GM12874 (cell line): ENCODE measurements around the gene RND3.

Source experiments
- TF ChIP-seq, protein P1 (sequence below): IDR thresholded peaks from 2 replicates; pipeline ENCODE4 v1.5.1; 2011; ENCODE audit warnings: low read depth, mild to moderate bottlenecking, control low read depth, low read length, moderate library complexity; ENCODE audit not compliant: insufficient read depth

The RND3 gene

DNA sequence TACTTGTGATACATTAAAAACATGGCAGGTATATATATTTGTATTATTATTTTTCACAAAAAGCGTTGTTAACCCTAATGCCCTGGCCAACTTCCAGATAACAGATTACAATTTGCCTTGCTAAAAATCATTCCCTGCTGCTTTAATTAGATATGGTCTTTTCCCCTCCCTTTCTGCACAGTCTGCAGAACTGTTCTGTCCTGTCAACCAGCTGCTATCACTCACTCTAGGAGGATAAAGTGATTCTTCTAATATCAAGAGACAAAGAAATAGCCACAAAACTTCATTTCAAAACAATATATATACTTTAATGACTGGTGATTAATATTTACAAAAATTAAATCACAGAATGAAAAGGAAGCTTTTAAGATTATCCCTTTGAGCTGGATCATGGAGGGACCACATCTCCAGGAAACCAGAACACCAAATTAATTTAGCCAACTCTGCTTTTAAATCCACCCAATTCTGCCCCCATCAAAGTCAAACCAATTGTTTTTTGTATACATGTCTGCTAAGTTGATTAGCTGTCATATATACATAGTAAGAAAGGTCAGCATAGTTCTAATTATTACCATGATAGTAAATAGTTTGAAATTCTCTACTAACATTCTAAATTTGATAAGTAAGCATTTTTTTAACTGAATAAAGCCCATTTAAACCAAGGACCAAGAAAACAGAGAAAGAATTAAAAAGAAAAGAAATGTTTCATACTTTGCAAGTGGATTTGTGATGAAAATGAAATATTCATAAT, 55.7 kb downstream of the RND3 start:
- TF ChIP-seq, protein P1, sequence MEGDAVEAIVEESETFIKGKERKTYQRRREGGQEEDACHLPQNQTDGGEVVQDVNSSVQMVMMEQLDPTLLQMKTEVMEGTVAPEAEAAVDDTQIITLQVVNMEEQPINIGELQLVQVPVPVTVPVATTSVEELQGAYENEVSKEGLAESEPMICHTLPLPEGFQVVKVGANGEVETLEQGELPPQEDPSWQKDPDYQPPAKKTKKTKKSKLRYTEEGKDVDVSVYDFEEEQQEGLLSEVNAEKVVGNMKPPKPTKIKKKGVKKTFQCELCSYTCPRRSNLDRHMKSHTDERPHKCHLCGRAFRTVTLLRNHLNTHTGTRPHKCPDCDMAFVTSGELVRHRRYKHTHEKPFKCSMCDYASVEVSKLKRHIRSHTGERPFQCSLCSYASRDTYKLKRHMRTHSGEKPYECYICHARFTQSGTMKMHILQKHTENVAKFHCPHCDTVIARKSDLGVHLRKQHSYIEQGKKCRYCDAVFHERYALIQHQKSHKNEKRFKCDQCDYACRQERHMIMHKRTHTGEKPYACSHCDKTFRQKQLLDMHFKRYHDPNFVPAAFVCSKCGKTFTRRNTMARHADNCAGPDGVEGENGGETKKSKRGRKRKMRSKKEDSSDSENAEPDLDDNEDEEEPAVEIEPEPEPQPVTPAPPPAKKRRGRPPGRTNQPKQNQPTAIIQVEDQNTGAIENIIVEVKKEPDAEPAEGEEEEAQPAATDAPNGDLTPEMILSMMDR: no peak

DNA sequence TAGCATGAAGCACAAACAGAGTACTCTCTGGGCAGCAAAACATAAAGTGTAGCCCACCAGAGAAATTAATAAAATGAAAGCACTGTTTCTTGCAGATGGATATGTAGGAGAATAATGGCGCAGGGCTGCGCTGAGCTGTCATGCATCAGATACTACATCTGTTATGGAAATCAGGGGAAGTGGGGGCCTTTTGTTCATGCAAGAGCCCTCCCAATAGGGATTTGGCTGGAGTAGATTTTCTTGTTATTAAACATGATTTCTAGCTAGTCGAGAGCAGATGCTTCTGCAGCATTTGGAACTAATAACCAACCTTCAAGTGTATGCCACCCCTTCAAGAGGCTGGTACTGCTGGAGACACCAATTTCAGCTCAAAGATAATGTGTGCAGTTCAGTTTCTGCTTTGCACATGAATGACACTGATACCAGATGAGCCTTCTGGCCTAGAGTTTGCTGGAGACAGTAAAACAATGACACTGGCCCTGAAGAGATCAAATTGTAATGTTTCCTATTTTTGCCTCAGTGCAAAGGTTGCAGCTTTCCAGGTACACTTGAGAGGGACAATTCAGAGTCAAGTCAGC, 58.0 kb downstream of the RND3 start:
- TF ChIP-seq, protein P1: no peak

DNA sequence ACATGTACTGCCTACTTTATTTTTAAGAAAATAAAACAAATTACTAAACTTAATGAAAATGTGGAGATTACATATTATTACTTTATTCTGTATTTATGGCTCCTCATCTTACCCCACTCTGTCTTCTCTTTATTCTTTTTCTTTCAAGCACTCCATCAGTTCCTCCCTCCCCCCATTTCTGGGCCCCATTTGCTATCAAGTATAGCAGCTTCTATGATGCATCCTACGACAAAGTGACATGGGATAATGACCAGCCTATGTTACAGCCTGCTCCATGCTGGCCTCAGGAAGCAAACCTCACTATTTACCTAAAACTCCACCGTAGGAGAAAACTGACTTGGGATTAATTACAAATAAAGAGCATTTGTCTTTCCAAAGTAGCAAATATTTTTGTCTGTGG, 58.8 kb downstream of the RND3 start:
- TF ChIP-seq, protein P1: no peak

DNA sequence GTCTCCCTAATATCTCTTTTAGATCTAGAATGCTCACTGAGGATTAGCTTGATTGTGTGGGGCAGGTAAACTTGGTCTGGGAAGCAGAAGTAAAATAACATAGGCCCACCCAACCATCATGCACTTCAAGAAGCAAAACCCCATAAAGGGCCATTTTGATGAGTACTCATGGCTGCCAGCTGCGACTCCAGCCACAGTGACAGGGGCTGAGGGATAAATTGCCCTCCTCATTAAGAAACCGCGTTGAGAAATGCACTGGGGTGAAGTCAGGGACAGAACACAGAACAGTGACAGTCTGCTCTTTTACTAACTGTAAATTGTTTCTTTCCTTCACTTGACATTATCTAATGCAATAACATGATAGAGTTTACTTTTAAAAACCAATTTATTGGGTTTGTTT, 60.2 kb downstream of the RND3 start:
- TF ChIP-seq, protein P1: no peak

DNA sequence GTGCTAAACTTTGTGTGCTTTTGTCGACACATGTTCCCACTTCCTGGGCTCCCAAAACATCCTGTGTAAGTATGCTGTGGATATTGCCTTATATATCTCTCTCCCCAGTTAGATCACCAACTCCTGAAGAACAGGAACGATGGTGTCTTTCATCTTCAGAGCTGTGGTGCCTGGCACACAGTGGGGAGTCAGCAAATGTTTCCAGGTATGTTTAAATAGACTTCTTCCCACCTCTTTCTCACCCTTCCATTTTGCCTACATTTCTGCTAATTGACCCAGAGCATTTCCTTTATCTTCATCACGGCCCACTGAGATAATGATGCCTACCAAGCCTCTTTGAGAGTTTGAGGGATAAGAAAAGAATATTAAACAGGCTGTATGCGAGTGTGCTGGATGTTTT, 60.7 kb downstream of the RND3 start:
- TF ChIP-seq, protein P1: no peak

DNA sequence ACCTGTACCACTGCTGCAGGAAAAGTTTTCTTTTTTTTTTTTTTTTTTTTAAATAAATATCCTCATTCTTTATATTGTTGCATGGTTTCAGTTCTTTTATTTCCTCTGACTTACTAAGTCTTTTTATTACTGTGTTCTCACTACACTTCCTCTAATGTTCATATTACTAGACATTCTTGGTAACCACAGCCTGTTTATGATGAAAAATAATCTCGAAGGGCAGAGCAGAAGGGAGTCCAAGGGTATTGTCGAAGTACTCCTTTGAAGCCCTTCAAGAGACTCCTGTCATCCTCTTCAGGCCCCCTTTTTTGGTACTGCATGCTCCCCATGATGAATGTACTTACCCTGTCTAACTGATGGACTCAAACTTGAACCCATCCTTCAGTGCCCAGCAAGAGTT, 61.2 kb downstream of the RND3 start:
- TF ChIP-seq, protein P1: no peak

DNA sequence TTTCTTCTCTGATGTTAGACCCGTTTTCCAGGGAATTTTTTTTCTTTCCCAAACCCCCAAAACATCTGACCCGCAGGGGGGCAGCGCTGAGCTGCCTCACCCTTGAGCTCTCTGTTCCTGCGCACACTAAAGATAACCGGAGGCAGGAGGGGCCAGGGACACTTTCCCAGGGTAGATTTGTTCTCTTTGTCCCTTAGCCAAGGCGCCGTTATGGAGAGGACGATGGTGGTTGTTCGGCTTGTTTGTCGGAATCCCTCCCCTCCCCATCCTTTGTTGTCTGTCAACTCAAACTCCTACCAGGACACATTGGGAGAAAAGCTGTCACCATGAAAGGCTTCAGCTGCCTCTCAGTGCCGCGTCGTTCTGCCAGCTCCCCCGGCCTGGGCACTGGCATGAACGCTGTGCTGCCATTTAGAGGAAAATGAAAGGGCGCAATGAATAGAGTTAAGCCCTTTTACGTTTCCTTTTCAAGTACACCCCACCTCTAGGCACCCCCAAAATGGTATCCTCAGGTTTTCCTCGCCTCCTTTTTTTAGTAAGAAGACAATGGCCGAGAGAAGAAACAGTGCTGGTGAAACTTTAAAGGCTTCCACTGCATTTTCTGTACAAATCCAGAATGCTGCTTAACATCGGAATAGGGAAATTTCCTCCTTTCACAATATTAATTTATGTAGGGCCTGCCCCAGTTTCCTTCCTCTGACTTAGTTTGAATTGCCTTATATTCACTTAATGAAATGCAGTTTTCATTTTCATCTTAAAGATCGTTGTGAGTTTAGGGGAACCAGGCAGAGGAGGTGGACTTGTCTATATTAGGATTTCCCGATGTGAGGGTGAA, 62.1 kb downstream of the RND3 start:
- TF ChIP-seq, protein P1: no peak
